GM18867 (cell line): ENCODE measurements around the gene RAD23B.
"Not testable (repeated sequence)": the region's sequence is repeated elsewhere in the genome, so short reads cannot be mapped to it uniquely, and the experiment has no call there.

Source experiments
- ATAC-seq: cut with Tn5 transposase; IDR thresholded peaks from one replicate; pipeline ENCODE4 v1.9.1; 2021; ENCODE audit warnings: mild to moderate bottlenecking, moderate library complexity; ENCODE audit not compliant: unreplicated experiment

RAD23B gene

DNA sequence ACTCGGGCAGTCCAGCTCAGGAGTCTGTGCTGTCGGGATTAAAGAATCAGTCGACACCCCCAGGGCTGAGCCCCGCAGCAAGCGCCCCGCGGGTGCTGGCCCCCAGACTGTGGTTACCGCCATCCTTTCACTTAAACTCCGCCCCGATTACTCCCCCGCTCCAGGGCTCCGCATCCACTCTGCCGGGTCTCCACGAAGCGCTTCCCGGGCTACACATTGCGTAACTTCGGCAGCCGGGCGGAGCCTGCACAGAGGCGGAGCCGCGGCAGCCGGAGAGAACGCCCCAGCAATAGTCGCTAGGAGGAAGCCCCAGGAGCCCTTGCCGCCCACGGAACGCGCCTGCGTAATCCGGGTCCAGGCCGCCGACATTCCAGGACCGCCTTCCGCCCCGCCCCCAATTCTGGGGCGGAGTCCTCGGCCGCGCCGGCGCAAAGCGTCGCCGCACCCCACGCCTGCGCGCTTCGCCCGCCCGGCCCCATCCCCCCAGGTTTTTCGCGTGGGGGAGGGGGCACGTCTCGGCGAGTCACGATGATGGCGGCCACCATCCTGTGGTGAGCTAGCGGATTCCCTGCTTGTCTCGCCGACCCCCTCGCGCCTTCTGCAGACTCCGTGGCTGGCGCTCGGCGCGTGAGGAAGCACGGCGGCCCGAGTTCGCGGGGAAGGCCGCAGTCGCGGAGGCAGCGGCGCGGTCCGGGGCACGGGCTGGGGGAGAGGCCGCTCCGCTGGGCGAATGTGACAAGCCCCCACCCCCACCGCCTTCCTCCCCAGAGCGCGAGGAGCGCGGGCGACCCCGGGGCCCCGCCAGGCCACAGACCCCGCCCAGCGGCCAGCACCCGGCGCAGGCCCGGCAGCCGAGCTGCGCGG is at the start of gene RAD23B:
RAD23B (plus strand) TSS at position 521 of the 864 bp plus-strand sequence. CDS start 351 bp downstream, outside the sequence.
- ATAC-seq = peak; percentile 88

DNA sequence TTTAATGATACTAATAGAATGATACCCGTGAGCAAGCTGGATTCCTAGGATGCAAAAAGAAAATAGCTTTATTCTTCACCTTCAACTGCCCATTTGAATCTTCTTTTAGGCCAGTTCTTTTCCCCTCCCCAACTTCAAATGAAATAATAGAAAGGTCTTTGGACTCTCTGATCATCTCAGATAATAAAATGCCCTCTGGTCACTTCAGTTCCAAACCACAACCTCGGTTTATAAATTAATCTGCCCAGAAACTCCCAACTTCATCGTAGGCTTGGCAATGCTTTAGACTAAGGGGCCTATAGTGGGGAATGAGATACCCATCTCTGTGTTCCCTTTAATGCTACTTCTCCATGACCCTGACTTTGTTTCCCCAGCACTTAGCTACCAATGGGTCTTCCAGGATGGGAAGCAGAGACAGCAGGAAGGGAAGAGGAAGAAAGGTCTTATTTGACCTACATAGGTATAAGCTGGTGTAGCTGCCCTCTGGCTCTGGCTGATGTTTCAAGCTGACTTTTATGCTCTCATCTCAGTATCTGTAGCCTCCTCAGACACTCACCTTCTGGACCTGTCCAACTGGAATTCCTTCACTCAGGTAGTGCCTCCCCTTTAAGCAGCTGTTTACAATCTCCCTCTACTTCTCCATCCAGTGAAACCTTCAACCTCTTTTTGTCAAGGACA is 47.2 kb upstream of the RAD23B start:
- ATAC-seq = no peak

DNA sequence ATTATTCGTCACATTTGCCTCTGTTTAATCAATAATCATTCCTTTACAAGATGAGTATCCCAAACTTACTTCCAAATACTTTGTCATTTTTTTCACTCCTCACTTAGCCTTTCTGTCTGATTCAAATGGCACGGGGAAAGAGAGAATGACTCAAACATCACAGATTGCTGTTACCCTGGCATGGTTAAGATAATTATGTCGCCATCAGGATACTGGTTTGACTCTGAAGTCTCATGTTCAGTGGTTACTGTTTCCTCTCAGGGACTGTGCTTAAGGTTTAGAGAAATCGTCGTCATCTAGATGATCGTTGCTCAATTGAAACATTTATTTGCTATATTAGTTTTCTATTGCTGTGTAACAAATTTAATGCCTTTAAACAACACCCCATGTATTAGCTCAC is 45.2 kb upstream of the RAD23B start:
- no peak for ATAC-seq

DNA sequence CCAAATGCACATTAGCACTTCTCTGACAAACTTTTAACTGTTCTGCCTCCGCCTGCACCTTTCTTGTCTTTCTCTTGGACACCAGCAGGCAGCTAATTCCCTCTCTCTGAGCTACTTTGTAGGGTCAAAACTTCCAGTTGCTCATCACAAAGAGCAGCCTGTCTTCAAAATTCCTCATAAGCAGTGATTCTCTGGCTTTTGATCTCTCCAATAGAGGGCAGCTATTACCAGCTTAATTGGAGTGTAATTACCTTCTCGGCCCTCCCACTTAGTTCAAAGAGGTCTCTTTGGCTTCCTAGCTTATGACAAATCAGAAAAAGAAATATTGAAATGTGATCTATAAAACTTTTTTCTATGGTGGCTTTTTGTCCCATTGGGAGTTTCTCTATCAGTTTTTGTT is 43.6 kb upstream of the RAD23B start:
- no peak for ATAC-seq

DNA sequence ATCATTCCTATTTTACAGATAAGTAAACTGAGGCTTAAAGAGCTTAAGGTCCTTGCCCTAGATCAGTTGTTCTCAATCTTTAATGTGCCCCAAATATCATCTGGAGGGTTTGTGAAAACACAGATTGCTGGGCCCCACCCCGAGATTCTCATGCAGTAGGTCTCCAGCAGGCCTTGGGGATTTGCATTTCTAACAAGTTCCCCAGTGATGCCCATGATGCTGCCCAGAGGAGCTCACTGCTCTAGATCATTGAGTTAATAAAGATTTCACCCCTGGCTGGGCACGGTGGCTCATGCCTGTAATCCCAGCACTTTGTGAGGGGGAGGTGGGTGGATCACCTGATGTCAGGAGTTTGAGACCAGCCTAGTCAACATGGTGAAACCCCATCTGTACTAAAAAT is 42.8 kb upstream of the RAD23B start:
- no peak for ATAC-seq

DNA sequence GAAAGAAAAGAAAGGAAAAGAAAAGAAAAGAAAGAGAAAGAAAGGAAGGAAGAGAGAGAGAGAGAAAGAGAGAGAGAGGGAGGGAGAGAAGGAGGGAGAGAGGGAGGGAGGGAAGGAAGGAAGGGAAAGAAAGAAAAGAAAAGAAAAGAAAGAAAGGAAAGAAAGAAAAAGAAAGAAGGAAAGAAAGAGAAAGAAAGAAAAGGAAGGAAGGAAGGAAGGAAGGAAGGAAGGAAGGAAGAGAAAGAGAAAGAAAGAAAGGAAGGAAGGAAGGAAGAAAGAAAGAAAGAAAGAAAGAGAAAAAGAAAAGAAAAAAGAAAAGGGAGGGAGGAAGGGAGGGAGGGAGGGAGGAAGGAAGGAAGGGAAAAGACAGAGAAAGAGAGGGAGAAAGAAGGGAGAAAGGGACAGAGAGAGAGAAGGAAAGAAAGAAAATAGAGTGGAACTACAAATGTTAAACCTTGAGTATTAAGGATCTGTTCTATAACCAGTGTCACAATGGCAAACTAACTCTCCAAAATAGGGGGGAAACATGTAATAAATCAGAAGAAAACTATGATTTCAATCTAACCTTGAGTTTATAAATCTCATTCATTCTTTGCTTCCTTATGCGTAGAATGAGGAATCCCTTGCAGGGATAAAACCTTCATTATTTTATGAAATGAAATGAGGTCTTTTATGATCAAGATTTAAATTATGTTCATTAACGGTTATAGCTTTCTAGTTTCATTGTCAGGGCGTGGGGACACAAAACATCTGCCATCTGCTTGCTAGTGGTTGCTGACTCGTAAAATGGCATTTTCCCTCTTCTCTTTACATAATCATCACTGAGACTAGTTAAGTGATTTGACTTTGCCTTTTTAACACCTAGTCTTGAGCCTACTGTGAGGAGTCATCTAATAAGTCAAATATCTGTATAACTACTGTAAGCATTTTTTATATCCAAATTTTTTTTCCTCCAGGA is 40.7 kb upstream of the RAD23B start:
- no peak for ATAC-seq

DNA sequence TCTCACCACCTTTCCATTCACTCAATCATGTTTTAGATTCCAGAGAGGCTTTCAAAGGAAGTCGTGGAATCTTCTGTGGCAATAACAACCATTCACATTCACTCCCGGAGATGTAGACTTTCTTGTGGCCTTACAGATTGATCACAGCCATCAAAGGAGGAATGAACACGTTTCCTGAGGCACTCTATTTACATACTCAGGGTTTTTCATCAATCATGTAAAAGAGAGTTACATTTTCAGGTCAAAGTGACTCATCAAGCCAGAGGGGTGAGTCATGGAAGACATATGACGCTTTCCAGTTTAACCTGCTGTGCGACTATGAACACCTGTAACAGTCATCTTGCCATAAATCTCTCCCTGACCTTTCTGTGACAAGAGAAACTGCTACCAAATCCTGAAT is 39.3 kb upstream of the RAD23B start:
- ATAC-seq = peak; percentile 87

DNA sequence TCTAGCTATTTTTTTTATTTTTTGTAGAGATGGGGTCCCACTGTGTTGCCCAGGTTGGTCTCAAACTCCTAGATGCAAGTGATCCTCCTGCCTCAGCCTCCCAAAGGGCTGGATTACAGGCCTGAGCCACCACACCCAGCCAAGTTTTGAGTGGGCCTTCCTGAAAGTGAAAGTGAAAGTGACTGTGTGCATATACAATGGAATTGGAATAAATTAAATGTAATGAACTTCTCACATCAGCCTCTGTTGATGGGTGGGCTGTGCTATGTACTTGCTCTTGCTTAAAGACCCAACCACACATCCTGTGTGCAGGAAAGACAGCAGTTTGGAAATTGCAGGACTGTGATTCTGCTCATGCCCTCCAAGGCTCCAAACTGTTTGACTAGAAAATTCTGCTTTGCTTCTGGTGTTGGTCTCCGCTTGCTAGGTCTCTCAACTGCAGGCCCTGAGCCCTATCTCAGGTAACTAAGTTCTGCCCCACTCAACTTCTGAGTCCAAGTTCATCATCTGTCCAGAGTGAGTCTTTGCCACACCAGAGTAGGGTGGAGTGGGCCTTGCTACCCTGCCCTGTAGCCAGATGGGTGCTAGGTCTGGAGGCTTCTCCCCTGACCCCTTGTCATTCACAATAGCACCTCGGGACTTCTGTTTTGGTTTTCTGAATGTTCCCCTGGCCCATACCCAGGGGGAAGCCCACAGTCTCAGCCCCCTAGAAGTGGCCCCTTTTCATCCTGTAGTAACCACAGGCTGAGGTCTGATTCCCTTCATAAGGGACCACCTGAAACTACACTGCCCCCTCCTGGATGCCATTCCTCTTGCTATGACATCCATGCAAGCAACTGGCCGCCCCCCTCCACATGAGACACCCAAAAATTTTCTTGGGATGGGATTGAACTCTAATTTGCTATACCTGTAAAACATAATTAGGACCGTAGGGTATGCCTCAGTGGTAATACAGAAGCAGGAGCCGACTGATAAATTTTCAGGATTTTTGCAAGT is 36.5 kb upstream of the RAD23B start:
- ATAC-seq = no peak

DNA sequence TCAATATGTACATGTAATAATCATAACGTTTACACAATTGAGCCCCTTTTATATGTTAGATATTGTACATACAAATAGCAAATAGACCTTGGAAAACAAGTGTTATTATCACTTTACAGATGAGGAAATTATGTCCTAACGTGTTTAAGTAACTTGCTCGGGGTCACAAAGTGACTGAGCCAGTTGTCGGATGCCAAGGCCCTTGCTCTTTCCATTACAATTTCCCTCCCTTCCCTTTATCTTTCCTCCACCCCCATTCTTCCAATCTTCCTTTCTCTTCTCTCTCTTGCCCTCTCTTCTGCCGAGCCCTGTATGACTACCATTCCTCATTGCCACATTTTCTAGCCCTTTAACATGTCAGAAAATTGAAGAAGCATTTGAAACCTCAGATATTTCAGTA is 34.4 kb upstream of the RAD23B start:
- no peak for ATAC-seq

DNA sequence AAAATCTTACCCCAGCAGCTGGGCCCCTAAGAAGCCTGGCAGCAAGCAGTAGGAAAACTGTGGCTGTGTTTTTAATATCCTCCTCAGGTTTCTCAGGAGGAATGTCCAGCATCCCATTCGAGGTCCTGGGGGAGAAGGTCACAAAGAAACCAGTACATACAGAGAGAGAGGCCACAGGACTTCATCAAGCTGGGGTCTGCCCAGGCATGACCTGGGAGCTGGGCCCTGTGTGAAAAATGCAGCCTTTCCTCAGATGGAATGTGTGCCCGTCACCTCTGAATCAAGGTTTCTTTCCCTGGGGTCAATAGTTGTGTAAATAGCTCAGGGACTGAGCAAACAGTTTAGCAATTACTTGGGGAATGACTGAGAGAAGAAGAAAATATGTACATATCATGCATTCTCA is 33.9 kb upstream of the RAD23B start:
- ATAC-seq = no peak

DNA sequence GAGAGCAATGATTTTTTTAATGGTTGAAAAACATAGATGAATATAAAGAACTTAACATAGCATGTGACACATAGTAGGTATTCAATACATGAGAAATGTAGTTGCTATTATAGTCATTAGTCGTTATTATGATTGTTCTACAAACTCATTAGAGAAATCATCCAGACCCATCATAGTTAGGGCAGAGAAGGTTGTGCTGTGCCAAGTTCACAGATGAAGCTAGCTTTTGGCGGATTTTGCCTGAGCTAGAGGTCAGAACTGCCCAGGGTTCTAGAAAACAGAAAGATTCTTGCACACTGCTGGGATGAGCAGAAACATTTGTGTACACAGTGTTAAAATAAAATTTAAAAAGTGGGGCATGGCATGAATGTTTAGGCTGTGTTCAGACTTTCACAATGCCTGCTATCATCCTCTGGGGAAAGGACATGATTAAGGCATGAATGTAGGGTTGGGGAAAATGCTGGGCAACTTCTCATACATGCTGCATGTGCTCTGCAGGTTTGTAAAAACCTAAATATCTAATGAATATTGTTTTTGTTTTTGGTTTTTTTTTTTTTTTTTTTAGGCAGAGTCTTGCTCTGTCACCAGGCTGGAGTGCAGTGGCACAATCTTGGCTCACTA is 33.3 kb upstream of the RAD23B start:
- no peak for ATAC-seq

DNA sequence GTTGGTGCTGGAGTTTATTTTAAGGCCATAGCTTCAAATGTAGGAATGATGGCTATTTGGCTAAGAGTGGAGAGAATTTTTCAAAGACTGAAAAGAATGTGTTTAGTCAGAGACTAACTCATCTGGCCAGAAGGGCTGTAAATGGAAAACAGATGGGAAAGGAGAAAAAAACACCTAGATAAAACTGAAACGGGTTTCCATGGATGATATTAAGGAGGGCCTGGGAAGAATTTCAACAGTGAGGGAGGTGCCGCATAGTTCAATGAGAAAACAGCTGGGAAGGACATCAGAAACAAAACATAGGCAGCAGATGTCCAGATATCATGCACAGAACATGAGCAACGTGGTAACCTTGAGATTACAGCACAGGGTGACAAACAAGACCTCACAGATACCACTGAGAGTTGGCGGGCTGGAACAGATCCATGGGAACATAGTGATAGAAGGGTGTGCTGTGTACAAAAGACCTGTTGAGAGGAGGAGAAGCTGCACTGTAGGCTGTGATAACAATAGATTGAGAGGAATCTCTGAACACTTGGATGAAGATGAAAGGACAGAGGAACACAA is 31.2 kb upstream of the RAD23B start:
- ATAC-seq = no peak

DNA sequence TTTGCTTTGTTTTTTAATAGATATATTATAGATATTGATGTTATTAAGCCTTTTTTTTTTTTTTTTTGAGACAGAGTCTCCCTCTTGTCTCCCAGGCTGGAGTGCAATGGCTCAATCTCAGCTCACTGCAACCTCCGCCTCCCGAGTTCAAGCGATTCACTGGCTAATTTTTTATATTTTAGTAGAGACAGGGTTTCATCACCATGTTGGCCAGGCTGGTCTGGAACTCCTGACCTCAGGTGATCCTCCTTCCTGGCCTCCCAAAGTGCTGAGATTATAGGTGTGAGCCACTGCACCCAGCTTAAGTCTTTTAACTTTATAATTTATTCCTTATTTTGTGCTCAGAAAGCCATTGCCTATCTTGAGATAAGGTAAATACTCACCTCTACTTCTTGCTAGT is 24.2 kb upstream of the RAD23B start:
- no peak for ATAC-seq

DNA sequence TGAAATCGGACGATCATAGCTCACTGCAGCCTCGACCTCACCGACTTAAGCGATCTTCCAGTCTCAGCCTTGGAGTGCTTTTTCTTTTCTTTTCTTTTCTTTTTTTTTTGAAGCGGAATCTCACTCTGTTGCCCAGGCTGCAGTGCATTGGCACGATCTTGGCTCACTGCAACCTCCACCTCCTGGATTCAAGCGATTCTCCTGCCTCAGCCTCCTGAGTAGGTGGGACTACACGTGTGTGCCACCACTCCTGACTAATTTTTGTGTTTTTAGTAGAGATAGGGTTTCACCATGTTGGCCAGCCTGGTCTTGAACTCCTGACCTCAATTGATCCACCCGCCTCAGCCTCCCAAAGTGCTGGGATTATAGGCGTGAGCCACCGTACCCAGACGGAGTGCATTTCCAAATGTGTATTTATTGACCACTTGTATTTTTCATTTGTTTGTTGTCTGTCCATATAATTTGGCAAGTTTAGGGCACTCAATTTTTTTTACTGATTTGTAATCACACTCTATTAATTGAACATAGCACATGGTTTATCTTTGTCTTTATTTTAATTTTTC is 23.2 kb upstream of the RAD23B start:
- ATAC-seq = not testable (repeated sequence)

DNA sequence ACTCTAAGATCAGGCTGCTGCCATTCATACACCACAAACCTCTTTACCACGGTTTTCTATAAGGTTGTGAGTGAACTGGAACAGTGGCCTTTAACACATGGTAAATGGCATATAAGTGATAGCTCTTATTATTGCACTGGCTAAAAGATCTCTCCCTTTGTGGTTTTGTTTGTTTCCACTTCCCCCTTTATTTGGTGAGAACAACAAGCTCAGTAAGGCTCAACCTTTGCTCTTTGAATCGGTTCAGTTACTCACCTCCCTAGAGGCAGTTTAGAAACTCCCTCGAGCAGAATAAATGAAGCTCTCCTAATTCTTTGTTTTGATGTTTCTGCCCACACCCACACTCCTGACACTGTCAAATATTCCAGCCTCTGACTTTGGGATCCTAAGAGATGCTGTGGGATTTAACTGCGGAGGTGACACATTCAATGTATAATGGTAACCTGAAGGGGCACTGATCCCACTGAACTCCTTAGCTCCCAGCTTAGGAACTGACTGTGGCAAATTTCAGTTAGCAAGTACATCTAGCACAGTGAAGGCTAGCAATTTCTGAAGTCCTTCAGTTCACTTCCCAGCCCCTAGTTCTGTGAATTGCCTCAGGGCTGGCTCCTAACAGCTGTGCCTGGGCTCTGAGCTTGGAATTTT is 22.5 kb upstream of the RAD23B start:
- peak; percentile 100 for ATAC-seq

DNA sequence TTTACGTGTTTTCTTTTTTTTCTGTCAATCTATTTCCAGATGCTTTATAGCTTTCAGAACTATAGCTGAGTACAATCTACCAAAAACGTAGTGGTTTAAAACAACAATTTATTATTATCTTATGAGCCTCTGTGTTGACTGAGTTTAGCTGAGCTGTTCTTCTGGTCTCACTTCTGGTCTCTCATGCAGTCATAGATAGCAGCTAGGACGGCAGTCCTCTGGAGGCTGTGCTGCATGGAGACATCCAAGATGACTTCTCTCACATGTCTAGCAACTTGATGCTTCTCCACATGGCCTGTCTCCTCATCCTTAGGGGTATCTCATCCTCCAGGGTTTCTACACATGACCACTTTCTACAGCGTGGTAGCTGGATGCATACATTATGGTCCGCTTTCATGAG is 22.0 kb upstream of the RAD23B start:
- ATAC-seq = peak; percentile 26

DNA sequence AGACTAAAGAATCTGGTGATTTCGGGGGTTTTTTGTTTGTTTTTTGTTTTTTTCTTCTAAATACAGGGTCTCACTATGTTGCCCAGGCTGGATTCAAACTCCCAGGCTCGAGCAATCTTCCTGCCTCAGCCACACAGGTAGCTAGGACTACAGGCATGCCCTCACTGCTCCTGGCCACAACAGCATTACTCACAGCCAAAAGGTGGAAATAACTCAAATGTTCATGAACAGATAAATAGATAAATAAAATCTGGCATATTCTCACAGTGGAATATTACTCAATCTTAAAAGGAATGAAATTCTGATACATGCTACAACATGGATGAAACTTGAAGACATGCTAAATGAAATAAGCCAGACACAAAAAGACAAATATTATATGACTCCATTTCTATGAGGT is 19.8 kb upstream of the RAD23B start:
- ATAC-seq = no peak

DNA sequence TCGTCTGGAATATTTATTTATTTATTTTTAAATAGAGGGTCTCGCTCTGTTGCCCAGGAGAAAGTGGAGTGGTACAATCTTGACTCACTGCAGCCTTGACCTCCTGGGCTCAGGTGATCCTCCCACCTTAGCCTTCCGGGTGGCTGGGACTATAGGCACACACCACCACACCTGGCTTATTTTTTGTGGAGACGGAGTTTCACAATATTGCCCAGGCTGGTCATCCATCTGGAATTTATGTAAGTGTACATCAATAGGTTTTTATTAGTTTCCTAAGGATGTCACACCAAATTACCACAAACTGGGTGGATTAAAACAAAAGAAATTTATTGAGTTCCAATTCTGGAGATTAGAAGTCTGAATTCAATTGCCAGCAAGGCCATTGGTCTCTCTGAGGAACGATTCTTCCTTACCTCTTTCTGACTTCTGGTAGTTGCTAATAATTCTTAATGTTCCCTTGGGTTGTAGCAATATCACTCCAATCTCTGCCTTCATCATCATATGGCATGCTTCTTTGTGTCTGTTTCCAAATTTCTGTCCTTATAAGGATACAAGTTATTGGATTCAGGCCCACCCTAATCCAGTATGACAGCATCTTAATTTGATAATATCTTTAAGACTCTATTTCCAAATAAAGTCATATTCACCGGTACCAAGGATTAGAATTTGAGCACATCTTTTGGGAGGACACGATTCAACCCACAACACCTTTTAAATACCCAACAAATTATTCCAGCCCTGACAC is 16.3 kb upstream of the RAD23B start:
- ATAC-seq = no peak
